ENCODE measurements around the gene EPHB1.

The EPHB1 gene

DNA sequence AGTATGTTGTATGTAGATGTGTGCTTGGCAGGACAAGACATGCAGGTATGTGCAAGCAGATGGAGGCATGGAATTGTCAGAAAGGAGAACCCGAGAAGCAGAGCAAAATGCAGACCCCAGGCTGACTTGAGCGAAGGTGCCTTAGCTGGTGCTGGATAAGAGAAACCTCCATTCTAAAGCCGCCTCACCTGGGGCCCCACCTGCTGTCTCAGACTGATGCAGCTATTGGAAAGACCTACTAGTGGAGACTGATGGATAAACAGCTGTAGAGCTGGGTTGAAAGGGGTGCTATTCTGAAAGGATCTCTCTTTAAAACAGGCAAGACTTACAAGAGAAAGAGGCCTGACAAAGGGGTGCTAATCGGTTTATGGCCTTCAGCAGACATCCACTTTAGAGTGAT is 86.2 kb downstream of the EPHB1 start:
- no peak for DNase-seq (ENCODE audit: low read depth in 2 of 2)

DNA sequence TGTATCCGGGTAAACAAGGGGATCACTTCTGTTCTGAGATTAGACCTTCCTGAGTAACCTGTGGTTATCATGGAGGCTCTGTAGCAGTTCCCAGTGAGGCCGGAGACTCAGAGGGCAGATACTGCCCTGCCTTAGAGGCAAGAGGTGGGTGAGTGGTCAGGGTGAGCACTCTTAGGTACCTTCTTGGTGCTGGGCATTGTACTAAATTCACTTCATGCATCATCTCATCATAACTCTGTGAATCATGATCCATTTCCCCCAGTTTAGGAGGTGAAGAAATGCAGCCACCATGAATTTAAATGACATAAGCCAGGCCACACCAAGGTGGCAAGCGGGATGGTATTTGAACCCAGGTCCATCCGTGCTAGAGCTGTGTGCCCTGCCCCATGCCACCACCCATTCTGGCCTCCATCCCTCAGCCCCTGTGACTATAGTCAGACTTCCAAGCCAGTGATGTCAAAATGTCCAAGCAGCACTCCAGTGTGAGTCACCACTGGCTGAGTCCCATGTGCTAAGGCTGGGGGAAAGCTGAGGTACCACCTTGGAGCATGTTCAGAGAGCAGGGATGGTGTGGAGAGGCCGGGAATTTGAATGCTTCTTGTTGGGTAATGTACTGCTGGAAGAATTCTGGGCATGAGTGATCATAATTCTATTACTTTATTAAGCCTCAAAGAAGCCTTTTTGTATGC is 88.8 kb downstream of the EPHB1 start:
- no peak for DNase-seq (ENCODE audit: low read depth in 2 of 2)

DNA sequence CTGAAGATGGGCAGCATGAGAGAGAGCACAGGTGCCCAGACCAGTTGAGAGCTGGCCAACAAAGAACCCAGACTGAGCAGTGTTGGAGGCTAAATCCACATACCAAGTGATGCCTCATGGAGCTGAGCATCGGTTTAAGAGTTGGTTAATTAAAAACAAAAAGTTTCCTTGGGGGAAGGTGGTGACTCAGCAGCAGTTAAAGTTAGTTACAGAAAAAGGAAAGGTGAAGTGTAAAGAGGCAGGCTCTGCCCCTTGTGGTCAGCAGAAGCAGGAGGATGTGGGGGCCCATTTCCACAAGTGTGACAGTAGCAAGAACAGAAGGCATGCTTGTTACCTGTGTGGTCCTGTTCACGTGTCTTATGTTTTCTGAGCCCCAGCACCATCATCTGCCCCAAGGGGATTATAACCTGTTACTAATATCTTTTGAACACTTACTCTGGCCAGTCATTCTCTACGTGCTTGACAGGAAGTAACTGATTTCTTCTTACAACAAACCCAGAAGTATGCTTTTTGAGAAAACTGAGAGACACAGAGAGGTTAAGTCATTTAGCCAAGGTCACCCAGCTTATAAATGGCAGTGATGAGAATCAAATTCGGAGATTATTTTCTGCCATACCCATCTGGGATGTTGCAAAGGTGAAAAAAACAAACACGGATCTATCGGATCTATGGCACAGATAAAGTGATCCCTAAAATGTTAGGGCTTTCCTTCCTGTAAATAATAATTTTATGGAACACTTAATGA is 91.0 kb downstream of the EPHB1 start:
- DNase-seq (ENCODE audit: low read depth in 2 of 2): no peak

DNA sequence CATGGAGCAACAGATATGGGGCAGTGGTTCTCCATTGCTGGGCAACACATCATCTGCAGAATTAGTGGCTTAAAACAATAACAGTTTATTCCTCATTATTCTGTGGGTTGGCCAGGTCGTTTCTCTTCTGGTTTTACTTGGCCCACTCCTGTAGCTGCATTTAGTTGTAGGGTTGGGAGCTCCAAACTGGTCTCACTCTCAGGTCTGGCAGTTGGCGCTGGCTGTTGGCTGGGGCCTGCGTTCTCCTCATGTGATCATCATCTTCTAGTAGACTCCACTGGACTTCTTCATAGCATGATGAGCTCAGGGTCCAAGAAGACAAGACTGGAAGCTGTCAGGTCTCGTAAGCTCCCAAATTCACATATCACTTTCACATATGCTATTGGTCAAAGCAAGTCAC is 91.9 kb downstream of the EPHB1 start:
- DNase-seq (ENCODE audit: low read depth in 2 of 2): no peak

DNA sequence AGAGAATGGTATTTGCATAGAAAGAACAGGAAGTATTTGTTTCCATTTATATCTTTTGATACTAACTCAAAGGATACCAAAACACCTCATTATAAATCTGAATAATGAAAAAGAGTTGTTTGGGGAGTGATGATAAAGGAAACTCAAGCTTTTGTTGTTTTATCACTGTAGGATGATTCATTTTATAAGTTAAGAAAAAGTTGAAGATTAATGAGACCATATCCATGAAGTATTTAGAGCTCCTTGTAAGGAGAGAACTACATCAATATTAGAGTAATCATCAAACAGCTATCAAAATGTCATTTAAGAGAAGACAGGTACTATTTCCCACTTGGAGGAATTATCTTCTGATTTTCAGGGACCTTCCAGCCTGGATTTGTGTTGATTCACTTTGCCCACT is 92.5 kb downstream of the EPHB1 start:
- no peak for DNase-seq (ENCODE audit: low read depth in 2 of 2)

DNA sequence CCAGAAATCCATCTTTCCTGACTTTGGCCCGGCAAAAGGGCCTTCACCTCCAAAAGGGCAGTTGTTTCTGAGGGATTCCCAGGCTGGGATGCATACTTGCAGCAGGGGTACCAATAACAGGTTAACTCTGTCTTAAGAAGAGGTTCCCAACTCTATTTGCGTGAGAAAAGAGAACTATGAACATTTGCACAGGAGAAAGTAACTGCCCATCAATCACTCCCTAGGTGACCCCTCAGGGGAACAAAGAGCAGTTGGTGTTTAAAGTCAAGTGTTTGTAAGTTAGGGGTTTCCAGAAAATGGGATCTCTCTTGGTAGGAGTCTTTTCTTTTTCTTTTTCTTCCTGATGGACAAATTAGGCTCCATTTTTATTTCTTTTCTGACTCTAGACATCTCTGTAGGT is 97.3 kb downstream of the EPHB1 start:
- DNase-seq (ENCODE audit: low read depth in 2 of 2): no peak

DNA sequence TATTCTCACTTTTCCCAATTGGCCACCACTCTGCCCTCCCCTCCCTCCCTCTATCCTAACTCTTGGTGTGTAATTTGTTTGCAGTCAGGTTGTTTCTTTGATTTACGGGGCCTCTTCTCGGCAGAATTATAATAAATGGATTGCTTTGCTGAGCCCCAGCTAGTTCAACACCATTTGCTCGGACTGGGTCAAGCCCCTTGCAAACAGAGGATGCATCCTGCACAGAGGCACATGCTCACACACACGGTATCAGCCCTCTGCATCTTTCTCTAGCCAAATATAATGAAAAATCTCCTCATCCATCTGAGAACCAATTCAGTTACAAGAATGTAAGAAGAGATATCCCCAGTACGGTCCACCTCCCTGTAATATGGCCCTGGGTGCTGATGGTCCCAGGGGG is 97.7 kb downstream of the EPHB1 start:
- no peak for DNase-seq (ENCODE audit: low read depth in 2 of 2)

DNA sequence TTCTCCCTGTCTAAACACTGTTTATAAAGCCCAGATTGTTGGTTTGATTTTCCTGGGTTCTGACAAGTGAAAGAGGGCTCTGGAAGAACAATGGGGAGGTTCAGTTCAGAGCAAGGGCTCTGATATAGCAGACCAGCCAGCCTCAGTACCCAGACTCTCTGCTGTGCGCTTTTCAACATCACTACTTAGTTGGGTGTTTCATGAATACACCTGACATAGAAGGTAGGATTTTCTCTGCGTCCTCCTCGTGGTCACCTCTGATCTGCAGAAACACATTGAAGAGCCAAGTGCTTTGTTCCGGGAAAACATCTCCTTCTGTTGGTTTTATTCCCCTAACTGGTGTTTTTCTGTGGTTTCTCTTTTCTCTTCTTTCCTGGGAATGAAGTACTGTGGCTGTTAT is 99.5 kb downstream of the EPHB1 start:
- no peak for DNase-seq (ENCODE audit: low read depth in 2 of 2)

DNA sequence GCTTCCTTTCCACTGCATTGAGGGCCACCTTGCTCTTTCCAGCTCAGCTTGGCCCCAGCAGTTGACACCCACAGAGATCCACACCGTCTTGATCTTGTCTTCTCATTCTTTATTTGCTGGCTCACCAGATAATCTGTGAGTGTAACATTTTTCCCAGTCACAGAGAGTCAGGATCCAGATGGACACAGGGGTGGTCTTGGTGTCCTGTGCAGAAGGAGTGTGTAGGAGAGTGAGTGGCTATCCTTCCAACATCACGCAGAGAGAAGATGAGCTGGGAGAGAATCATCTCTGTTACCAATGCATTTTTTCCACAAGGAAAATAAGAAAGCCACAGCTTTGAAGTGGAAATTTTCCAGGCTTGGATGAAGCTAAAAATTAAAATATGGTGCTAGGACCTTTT is 100.1 kb downstream of the EPHB1 start:
- no peak for DNase-seq (ENCODE audit: low read depth in 2 of 2)

DNA sequence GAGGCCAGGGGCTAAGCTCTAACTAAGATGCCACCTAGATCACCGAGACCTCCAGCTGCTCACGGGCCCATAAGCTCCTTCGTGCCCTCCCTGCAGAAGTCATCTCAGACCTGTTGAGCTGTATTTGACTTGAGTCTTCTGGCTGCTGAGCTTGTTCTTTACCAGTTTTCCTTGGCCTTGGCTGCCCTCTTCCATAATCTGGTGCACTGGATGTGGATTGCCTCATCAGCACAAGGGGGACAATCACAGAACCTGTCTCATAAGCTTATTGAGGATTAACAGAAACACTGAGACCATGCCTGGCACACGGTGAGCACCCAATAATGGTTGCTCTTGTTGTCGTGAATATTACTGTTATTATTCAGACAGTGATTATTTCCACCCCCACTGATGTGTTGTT is 101.1 kb downstream of the EPHB1 start:
- no peak for DNase-seq (ENCODE audit: low read depth in 2 of 2)

DNA sequence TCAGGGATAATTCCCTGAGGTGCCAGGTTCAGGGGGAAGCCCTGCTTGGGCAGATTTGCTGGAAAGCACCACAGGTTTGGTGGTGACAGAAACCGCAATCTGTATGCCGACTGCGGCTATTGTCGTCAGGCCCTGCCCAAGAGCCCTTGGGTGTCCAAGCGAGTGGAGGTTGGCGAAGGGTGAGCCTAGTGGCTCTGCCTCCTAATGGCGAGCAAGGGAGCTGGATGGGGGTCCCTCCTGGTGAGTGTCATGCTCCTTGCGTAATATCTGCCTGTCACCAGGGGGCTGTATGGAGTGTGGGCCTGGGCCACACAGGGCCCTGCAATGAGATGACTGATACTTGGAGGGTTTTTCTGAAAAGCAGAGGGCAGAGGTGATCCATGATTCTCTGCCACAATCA is 101.6 kb downstream of the EPHB1 start:
- no peak for DNase-seq (ENCODE audit: low read depth in 2 of 2)

DNA sequence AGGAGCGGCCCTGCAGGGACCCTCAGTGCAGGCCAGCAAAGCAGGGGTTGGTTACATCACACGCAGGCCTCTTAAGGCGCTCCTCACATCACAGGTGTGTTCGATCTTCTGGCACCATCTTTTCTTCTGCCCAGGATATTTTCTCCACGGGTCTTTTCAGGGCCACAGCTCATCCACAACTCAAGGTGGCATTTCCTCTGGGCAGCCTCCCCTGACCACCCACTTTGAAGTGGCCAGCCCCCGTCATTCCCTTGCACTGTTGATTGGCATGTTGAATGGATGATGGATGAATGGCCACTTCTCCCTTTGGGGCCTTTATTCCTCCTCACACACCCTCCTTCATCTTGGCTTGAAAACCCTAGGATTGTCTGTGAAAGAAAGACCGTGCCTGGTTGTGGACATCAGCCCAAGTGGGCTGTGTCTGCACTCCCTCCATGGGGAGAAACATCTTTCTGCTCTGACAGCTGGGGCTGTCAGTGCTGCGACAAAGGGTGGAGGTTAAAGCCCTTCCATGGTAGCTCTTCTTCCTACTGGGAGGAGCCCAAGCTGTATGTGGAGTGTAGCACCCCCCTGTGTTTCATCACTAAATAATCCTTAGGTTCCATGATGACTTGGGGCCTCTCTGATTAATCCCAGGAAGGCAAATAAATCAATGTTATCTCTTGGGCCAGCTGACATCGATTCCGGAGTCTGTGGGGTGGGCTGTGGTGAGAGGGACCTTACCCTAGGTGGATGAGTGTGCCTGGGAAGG is 102.5 kb downstream of the EPHB1 start:
- DNase-seq (ENCODE audit: low read depth in 2 of 2): no peak

DNA sequence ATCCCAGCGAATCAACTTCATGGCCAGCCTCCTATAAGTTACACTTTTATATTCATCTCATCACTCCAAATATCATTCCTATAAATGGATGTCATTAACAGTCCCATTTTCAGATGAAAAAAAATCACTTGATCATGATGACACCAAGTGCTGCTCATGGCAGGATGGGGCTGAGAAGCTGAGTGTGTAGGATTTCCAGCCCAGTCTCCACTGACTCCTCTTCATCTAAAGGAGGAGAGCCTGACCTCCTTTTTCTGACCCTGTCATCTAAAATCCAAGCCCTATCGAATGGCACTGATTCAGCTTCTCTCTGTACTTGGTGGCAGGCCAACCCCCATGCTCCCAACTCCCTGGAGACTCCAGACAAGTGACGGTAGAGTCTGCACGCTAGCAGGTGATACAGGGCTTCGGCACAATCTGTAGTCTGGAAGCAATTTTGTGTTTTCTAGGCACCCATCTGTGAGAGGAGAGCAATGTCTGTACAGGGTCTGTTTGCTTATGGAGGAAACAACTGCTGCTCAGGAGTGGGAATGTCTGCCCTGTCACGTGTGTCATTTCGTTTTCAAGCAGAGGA is 103.2 kb downstream of the EPHB1 start:
- no peak for DNase-seq (ENCODE audit: low read depth in 2 of 2)

DNA sequence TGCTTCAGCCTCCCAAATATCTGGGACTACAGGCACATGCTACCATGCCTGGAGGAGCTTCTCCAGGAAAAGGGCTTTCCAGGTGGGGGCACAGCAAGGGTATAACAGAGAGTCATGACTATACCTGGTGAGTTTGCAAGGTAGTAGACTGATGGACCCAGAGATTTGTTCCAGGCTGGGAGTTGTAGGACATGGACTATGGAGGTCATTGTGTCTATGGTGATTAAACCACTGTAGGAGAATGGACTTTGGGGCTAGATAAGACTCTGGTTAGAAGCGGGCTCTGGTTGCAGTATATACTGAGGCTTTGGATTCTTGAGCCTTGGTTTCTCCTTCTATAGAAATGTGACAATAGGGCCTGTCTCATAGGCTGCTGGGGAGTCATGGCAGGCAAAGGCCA is 104.7 kb downstream of the EPHB1 start:
- no peak for DNase-seq (ENCODE audit: low read depth in 2 of 2)

DNA sequence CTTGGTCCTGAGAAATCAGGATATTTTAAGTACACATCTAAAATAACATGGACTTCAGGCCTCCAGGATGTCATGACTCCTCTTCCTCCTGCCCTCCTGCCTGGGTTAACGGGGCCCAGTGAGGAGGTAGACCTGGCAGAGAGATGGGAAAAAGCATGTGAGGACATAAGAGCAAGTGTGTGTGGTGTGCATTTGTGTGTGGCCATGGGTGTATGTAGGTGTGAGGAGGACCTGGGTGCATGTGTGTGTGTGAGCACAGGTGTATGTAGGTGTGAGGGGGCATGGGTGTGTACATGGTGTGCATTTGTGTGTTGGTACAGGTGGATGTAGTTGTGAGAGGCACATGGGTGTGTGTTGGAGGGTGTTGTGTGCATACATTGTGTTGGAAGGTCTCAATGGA is 105.4 kb downstream of the EPHB1 start:
- no peak for DNase-seq (ENCODE audit: low read depth in 2 of 2)

DNA sequence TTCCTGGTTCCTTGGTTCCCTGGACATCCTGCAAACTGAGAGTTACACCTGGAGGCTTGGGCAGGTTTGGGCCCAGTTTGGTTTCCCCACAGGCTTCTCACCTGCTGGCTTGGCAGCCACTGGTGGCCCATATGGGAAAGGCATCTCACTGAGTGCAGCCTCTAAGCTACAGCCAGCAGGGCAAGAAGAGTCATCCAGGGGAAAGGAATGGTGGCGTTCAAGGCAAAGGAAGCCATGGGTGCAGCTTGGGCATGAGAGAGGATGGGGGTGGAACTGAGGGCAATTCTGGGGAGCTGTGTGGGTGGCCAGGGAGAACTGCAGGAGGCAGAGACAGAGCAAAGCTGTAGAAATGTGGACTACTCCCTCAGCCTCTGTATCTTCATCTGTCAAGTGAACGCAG is 106.4 kb downstream of the EPHB1 start:
- DNase-seq (ENCODE audit: low read depth in 2 of 2): no peak

DNA sequence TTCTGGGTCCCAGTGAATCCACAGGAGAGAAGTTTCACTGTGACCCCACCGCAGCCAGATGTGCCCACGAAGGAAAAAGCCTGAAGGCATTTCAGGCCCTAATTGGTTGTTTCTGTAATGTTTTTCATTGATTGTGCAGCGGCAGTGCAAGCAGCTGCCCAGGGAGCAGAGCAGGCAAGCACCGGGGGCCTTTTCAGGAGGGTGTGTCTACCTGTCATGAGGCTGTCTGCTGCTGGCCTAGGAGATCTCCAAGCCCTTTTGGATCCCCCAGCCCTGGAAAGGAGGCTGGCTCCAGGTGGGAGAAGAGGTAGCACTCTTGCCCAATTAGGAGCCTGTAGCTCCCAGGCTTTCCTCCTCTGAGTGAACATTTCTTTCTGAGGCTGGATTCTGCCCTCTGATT is 108.8 kb downstream of the EPHB1 start:
- no peak for DNase-seq (ENCODE audit: low read depth in 2 of 2)

DNA sequence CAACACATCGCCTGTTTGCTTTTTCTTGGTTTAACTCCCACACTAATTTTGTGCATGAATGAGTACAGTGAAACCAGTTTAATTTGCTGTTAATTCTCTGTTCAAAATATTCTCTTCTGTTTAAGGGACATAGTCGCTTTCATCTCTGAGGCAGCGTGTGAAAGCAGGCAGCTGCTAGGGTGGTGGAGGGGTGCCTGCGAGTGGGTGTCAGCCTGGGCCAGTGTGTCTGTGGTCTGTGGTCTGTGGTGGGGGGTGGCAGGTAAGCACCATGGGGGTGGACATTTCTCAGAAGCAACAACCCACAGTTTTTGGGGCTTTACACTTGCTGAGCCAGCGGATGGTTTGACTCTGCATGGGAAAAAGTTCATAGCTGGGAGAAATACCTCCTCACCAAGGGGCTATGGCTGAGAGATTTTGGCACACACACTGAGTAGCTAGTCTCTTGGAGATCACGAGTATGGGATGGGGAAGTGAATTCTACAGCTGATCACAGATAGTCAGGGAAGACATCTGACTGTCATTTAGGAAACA is 109.2 kb downstream of the EPHB1 start:
- DNase-seq (ENCODE audit: low read depth in 2 of 2): no peak

DNA sequence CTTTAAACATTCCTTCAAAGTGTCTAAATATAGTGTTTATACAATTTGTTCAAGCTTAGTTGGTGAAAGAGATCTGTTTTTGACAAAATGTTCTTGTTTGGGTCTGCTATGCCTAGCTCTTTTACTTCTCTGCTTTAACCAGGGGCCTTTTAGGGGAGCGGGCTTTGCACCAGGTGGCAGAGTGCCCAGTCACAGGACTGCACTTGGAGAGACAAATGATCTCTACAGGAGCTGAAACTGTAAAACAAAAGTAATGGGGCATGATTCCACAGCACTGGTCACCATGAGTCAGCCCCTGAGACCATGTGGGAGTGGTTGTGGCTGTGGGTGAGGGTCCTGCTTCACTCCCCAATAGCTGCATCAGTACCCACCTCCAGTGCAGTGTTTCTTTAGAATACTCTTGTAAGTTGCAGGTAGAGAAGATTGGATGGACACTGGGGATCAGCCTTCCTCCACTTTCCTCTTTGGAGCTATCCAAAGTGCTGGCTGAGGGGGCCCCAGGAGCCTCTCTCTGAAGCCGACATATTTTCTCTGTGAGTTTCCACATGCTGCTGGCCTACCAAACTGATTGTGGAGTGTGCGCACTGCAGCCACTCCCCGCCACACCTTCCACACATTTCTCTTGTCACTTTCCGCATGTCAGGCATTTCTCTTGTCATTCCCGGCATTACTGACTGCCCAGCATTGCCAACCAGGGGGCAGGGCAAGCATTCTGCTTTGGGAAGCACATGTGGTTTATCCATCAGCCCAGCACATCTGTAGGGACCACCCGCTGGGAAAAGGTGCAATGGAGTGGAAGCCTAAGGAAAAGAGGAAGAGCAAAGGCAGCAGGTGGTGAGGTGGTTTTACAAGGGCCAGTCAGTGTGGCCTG is 110.0 kb downstream of the EPHB1 start:
- DNase-seq (ENCODE audit: low read depth in 2 of 2): no peak

DNA sequence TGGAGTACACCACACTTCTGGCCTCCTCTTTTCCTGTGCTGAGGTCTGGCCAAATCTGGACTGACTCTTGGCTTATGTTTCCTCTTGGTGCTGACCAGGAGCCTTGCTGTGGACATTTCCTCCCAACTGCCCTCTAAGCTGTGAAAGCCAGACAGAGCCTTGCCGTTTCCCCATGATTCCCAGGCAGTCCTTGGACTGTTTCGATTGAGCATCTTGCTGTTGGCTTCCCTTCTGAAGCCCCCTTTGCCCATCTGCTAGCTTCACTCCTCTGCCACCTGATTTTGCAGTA is 110.5 kb downstream of the EPHB1 start:
- no peak for DNase-seq (ENCODE audit: low read depth in 2 of 2)

DNA sequence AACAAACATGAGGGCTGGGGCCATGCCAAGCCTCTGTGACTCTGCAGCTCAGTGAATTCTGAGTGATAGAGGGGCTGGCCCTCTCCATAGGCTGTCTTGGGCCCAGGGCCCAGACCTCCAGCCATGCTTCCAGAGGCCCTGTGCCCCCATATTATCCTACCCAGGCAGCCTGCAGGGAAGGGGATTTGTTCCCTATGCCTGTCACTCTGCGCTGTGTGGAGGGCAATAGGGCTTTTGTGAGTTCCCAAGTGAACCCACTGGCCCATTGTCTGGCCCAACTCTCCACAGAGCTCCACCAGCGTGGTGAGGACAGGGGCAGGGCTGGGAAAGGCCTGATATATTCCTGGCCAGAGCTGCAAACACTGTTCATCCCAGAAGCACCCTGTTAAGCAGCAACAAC is 113.2 kb downstream of the EPHB1 start:
- DNase-seq (ENCODE audit: low read depth in 2 of 2): no peak

DNA sequence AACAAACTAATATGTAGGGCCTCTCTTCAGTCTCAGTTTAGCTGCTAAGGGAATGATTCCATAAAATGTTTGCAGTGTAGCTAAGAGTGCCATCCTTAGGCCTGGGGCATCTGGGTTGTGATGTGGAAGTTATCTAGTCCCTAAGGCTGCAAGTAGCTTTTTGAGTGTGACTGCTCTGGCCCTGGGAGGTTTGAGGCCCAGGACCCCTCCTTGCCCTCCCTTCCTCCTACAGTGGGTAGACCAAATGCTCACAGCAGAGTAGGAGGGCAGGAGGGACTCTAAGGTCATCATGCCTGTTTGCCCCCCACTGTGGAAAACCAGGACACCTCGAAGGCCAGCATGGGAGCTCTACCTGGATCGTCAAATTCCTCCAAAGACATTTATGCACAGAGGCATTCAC is 115.0 kb downstream of the EPHB1 start:
- DNase-seq (ENCODE audit: low read depth in 2 of 2): no peak

Measured in stimulated activated CD4-positive, alpha-beta T cell treated with anti-CD3 and anti-CD28 coated beads, Interleukin-1b, Interleukin-23, amount 100 ng/mL, for 4 hours (primary cell).